ENCODE measurements around the gene BMPR1B. TPM values are rescaled to one million over a fixed set of nuclear protein-coding genes. Genes with fewer than 3 reads are reported as not detected.

Gene BMPR1B
- total RNA-seq, 3 donors from 2014 or later (not counting 1 experiment from before 2014, with no cell fraction given) = 0.25 TPM; not detected in 2

GRCh38 chr4:95085124-95085833 lies 327.5 kb downstream of the BMPR1B start:
- Mint-ChIP-seq H3K27ac (no peak overlapping the region), H3K9me3 (no peaks in the 10 kb centered on the region), H3K4me1 (peaks cover 9 to 11% of the 10 kb centered on the region in 2 donors), H3K4me3 (peak overlapping the region; percentile 29), H3K36me3 (no peaks in the 10 kb centered on the region), H3K27me3 (ENCODE audit: low read depth in 2 of 2) (no peaks in the 10 kb centered on the region)
- DNase-seq (peak in 1 of 2 donors; percentile 12), ATAC-seq (no peak)
- 53% methylated on average over 7 of the region's 7 CpGs for WGBS (ENCODE audit: insufficient coverage)
- TF ChIP-seq CTCF (IDR thresholded peaks at IDR 0.05) = no peak
- no peaks in the 10 kb centered on the region for H3K27me3 ChIP-seq (ENCODE audit: control insufficient read depth, insufficient read depth, low read length)
- H3K4me1 ChIP-seq (ENCODE audit: control insufficient read depth, insufficient read depth, low read length) = no peaks in the 10 kb centered on the region
- intact Hi-C loops (cut with micrococcal nuclease) = no loop called here
- no peaks in the 10 kb centered on the region for H3K9me3 ChIP-seq (ENCODE audit: control insufficient read depth, insufficient read depth, low read length)
- no peak overlapping the region for H3K4me3 ChIP-seq (ENCODE audit: low read length)
- H3K27ac ChIP-seq (ENCODE audit: low read length) = no peak overlapping the region
- H3K36me3 ChIP-seq (ENCODE audit: control insufficient read depth, insufficient read depth, low read length) = no peaks in the 10 kb centered on the region

GRCh38 chr4:95086551-95086950 lies 328.8 kb downstream of the BMPR1B start:
- Histone ChIP-seq H3K27ac (ENCODE audit: low read length) (no peak overlapping the region), H3K4me3 (ENCODE audit: low read length) (no peak overlapping the region), H3K36me3 (ENCODE audit: control insufficient read depth, insufficient read depth, low read length) (no peaks in the 10 kb centered on the region), H3K9me3 (ENCODE audit: control insufficient read depth, insufficient read depth, low read length) (no peaks in the 10 kb centered on the region), H3K27me3 (ENCODE audit: control insufficient read depth, insufficient read depth, low read length) (no peaks in the 10 kb centered on the region), H3K4me1 (ENCODE audit: control insufficient read depth, insufficient read depth, low read length) (no peaks in the 10 kb centered on the region)
- Mint-ChIP-seq H3K4me1 (peaks cover 9 to 11% of the 10 kb centered on the region in 2 donors), H3K9me3 (no peaks in the 10 kb centered on the region), H3K27ac (no peak overlapping the region), H3K4me3 (no peak overlapping the region), H3K27me3 (ENCODE audit: low read depth in 2 of 2) (no peaks in the 10 kb centered on the region), H3K36me3 (no peaks in the 10 kb centered on the region)
- 90% methylated on average over 1 of the region's 1 CpG for WGBS (ENCODE audit: insufficient coverage)
- DNase-seq (no peak), ATAC-seq (no peak)
- no peak for TF ChIP-seq CTCF (IDR thresholded peaks at IDR 0.05)
- intact Hi-C loops (cut with micrococcal nuclease) = no loop called here

- ATAC-seq (no peak), DNase-seq (peak in 1 of 2 donors; percentile 3)
- no peak for TF ChIP-seq CTCF (IDR thresholded peaks at IDR 0.05)
- H3K27me3 ChIP-seq (ENCODE audit: control insufficient read depth, insufficient read depth, low read length) = no peaks in the 10 kb centered on the region
- H3K4me1 ChIP-seq (ENCODE audit: control insufficient read depth, insufficient read depth, low read length) = no peaks in the 10 kb centered on the region
- no peak overlapping the region for H3K4me3 ChIP-seq (ENCODE audit: low read length)
- Mint-ChIP-seq H3K27me3 (ENCODE audit: low read depth in 2 of 2) (no peaks in the 10 kb centered on the region), H3K36me3 (no peaks in the 10 kb centered on the region), H3K9me3 (no peaks in the 10 kb centered on the region), H3K4me3 (no peak overlapping the region), H3K4me1 (peaks cover 9 to 11% of the 10 kb centered on the region in 2 donors), H3K27ac (no peak overlapping the region)
- H3K9me3 ChIP-seq (ENCODE audit: control insufficient read depth, insufficient read depth, low read length) = no peaks in the 10 kb centered on the region
- no peak overlapping the region for H3K27ac ChIP-seq (ENCODE audit: low read length)
- intact Hi-C loops (cut with micrococcal nuclease) = no loop called here
- no CpG with 5 or more reads among the region's 2 CpGs for WGBS (ENCODE audit: insufficient coverage)
- no peaks in the 10 kb centered on the region for H3K36me3 ChIP-seq (ENCODE audit: control insufficient read depth, insufficient read depth, low read length)
Measured at GRCh38 chr4:95087657-95088455, 330.1 kb downstream of the BMPR1B start.

Measured in natural killer cell (primary cell).